ENCODE data around the gene NRG2. TPM values are rescaled to one million over a fixed set of nuclear protein-coding genes. Genes with fewer than 3 reads are reported as not detected.

NRG2 gene
- total and polyA plus RNA-seq, 7 donors = 0.42 to 19.6 (median 3.5) TPM

DNA sequence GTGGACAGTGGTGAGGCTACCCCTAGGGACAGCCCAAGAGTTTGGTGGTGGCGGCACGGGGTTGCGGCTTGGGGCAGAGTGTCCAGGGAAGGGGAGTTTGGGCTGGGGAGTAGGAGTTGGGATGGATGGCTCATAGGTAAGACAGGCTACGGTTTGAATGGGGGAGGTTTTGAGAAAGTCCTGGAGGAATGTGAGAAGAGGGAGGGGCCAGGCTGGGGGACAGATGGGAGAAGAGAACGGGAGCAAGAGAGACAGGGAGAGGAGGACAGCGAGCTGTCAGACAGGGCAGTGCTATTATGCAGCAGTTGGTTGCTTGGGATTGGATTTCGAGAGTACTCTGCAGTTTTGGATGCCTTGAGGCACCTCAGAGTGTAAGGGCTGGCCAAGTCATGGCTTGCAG is 223.0 kb downstream of the NRG2 start:
- no peaks in the 10 kb centered on the region for H3K36me3 ChIP-seq (ENCODE audit: insufficient read depth in 1 of 2, low read depth in 1 of 2)
- no peaks in the 10 kb centered on the region for H3K4me1 ChIP-seq
- no peak overlapping the region for H3K4me3 ChIP-seq
- ATAC-seq = no peak
- TF ChIP-seq, protein P1, sequence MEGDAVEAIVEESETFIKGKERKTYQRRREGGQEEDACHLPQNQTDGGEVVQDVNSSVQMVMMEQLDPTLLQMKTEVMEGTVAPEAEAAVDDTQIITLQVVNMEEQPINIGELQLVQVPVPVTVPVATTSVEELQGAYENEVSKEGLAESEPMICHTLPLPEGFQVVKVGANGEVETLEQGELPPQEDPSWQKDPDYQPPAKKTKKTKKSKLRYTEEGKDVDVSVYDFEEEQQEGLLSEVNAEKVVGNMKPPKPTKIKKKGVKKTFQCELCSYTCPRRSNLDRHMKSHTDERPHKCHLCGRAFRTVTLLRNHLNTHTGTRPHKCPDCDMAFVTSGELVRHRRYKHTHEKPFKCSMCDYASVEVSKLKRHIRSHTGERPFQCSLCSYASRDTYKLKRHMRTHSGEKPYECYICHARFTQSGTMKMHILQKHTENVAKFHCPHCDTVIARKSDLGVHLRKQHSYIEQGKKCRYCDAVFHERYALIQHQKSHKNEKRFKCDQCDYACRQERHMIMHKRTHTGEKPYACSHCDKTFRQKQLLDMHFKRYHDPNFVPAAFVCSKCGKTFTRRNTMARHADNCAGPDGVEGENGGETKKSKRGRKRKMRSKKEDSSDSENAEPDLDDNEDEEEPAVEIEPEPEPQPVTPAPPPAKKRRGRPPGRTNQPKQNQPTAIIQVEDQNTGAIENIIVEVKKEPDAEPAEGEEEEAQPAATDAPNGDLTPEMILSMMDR (IDR thresholded peaks at IDR 0.05) = no peak
- H3K27me3 ChIP-seq (ENCODE audit: insufficient read depth in 3 of 3, low read length in 2 of 3) = no peaks in the 10 kb centered on the region
- DNase-seq = no peak
- H3K27ac ChIP-seq = no peak overlapping the region
- H3K9me3 ChIP-seq = no peaks in the 10 kb centered on the region
- intact Hi-C loops (cut with DNase I) = no loop called here
- WGBS, 3 donors = 60 to 66% (median 64%) methylated on average over 7 of the region's 7 CpGs

DNA sequence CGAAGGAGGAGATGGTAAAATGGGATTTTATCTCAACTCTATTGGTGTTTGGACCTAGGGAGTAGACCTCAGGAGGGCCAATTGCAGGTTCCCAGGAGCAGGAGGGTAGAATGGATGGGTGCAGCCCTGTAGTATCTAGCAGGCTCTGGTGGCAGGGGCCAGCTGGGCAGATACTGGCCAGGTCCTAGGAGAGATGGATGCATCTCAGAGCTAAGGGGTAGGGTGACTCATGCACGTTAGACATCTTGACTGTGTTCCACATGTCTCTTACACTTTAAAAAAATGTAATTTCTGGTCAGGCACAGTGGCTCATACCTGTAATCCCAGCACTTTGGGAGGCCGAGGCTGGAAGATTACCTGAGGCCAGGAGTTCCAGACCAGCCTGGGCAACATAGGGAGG is 225.1 kb downstream of the NRG2 start:
- no peak overlapping the region for H3K4me3 ChIP-seq
- ATAC-seq = no peak
- H3K9me3 ChIP-seq = no peaks in the 10 kb centered on the region
- H3K27ac ChIP-seq = no peak overlapping the region
- H3K4me1 ChIP-seq = no peaks in the 10 kb centered on the region
- DNase-seq = peak in 1 of 2 donors; percentile 6
- intact Hi-C loops (cut with DNase I) = no loop called here
- H3K27me3 ChIP-seq (ENCODE audit: insufficient read depth in 3 of 3, low read length in 2 of 3) = no peaks in the 10 kb centered on the region
- TF ChIP-seq, protein P1 (IDR thresholded peaks at IDR 0.05) = no peak
- 82 to 90% (median 85%) methylated on average over 3 of the region's 3 CpGs for WGBS, 3 donors
- H3K36me3 ChIP-seq (ENCODE audit: insufficient read depth in 1 of 2, low read depth in 1 of 2) = no peaks in the 10 kb centered on the region

DNA sequence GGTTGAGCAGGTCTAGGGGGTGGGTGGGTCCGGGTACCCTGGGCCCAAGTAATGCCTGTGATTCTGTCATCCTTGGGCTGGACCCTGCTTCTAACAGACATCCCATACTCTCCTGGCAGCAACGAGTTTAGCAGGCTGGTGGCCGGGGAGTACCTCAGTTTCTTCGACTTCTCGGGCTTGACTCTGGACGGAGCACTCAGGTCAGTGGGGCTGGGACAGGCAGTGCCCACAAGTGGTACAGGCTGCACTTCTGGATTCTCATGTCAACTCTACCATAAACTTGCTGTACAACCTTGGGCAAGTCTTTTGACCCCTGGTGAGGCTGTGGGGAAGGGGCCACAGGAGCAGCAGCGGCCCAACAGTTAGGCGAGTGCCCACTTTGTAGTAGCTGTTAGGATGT is 225.7 kb downstream of the NRG2 start:
- TF ChIP-seq, protein P1 (IDR thresholded peaks at IDR 0.05) = no peak
- Histone ChIP-seq H3K4me1 (no peaks in the 10 kb centered on the region), H3K36me3 (ENCODE audit: insufficient read depth in 1 of 2, low read depth in 1 of 2) (no peaks in the 10 kb centered on the region), H3K9me3 (no peaks in the 10 kb centered on the region), H3K27me3 (ENCODE audit: insufficient read depth in 3 of 3, low read length in 2 of 3) (no peaks in the 10 kb centered on the region), H3K27ac (no peak overlapping the region), H3K4me3 (no peak overlapping the region)
- intact Hi-C loops (cut with DNase I) = no loop called here
- DNase-seq = no peak
- ATAC-seq = no peak
- WGBS, 3 donors = 84 to 91% (median 90%) methylated on average over 8 of the region's 8 CpGs

DNA sequence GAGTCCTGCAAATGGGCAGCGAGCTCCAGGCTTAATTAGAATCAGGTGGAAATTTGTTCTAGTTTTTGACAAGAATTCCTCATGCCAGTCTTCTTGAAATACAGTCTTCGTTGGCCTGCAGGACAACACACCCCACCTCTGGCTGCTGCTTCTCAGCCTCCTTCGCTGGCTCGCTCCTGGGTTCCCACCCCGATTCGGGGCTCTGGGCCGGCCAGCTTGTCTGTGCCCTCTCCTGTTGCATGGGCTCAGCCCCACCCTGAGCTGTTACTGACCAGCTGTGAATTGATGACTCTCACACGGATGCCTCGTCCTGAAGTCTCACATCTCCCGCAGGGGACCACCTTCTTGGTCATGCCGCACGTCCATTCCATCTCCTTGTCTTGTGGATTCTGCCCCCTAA is 226.5 kb downstream of the NRG2 start:
- no peaks in the 10 kb centered on the region for H3K9me3 ChIP-seq
- H3K27ac ChIP-seq = no peak overlapping the region
- intact Hi-C loops (cut with DNase I) = no loop called here
- no peaks in the 10 kb centered on the region for H3K36me3 ChIP-seq (ENCODE audit: insufficient read depth in 1 of 2, low read depth in 1 of 2)
- WGBS, 3 donors = 61 to 76% (median 71%) methylated on average over 12 of the region's 12 CpGs
- no peak overlapping the region for H3K4me3 ChIP-seq
- peak in 1 of 2 donors; percentile 10 for DNase-seq
- ATAC-seq = no peak
- H3K27me3 ChIP-seq (ENCODE audit: insufficient read depth in 3 of 3, low read length in 2 of 3) = no peaks in the 10 kb centered on the region
- TF ChIP-seq, protein P1 (IDR thresholded peaks at IDR 0.05) = no peak
- H3K4me1 ChIP-seq = no peaks in the 10 kb centered on the region

DNA sequence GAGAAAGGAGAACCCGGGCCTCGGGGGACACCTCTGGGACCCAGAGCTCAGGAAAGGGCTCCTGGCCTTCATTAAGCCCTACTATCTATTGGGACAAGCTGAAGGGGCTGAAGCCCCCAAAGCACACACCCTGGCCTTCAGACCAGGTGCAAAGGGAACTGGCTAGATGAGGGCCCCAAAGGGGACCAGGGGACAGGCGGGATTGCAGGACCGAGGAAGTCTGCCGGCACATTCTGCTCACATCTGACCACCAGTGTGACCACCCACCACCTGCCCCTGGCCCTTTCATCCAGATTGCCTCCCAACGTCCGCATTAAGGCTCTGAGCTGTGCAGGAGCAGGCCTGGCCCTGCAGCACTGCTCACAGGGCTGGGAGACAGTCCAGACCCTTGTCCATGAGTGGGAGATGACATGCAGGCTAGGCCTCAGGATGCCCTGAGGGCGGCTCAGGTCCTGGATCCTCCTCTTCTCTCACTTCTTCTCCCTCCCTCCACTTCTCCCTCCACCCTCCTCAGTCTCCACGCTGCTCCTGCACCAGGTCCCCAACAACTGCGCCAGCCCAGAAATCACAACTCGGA is 228.3 kb downstream of the NRG2 start:
- peaks cover 0 to 1% (median 0%) of the 10 kb centered on the region in 3 donors for H3K27me3 ChIP-seq (ENCODE audit: insufficient read depth in 3 of 3, low read length in 2 of 3)
- TF ChIP-seq, protein P1 (IDR thresholded peaks at IDR 0.05) = no peak
- DNase-seq = peak in 1 of 2 donors; percentile 18
- 90 to 93% (median 91%) methylated on average over 11 of the region's 11 CpGs for WGBS, 3 donors
- no peaks in the 10 kb centered on the region for H3K9me3 ChIP-seq
- H3K4me3 ChIP-seq = no peak overlapping the region
- H3K36me3 ChIP-seq (ENCODE audit: insufficient read depth in 1 of 2, low read depth in 1 of 2) = no peaks in the 10 kb centered on the region
- ATAC-seq = no peak
- no peaks in the 10 kb centered on the region for H3K4me1 ChIP-seq
- intact Hi-C loops (cut with DNase I) = no loop called here
- H3K27ac ChIP-seq = no peak overlapping the region

Measured in psoas muscle (tissue), 8 donors.